Keratinocyte (primary cell): ENCODE measurements around the gene MAP2K4. TPM values are rescaled to one million over a fixed set of nuclear protein-coding genes. Genes with fewer than 3 reads are reported as not detected.

Source experiments
- DNase-seq: peaks from one replicate; pipeline ENCODE4 v3.0.0-alpha.2; 2011; ENCODE audit warnings: low read depth, missing footprints, low spot score
- FAIRE-seq: peaks from 2 replicates; lab custom pipeline; 2011; peaks lifted over from hg19 to GRCh38; lab: Jason Lieb, UNC
- H2AFZ ChIP-seq: 2 replicates; pipeline ENCODE4 v1.6.0; 2012; ENCODE audit warnings: low read length, control low read depth, inconsistent platforms; ENCODE audit not compliant: control insufficient read depth
- H3K27ac ChIP-seq: 2 replicates; pipeline ENCODE4 v1.5.1; 2011; ENCODE audit warnings: low read length; ENCODE audit not compliant: control insufficient read depth, insufficient read depth
- H3K27me3 ChIP-seq: 3 replicates; pipeline ENCODE4 v1.6.0; 2011; ENCODE audit warnings: low read length; ENCODE audit not compliant: control insufficient read depth, insufficient read depth; ENCODE audit errors: extremely low read depth
- H3K36me3 ChIP-seq, 2 experiments: 2 replicates in 1 of 2; 3 replicates in 1 of 2; pipeline ENCODE4 v1.5.1; 2011; ENCODE audit warnings: low read length in 2 of 2, mild to moderate bottlenecking in 1 of 2; ENCODE audit not compliant: control insufficient read depth in 2 of 2, insufficient read depth in 2 of 2; ENCODE audit errors: extremely low read depth in 1 of 2
- H3K4me1 ChIP-seq: 3 replicates; pipeline ENCODE4 v1.5.1; 2011; ENCODE audit warnings: low read length; ENCODE audit not compliant: control insufficient read depth, insufficient read depth; ENCODE audit errors: extremely low read depth
- H3K4me2 ChIP-seq: 3 replicates; pipeline ENCODE4 v1.6.0; 2011; ENCODE audit warnings: low read depth, low read length; ENCODE audit not compliant: control insufficient read depth, insufficient read depth; ENCODE audit errors: extremely low read depth
- H3K4me3 ChIP-seq, 3 experiments: fragments of 200-600 bp in 1 of 3; sonication (generic) in 1 of 3; 2 replicates in 2 of 3; 3 replicates in 1 of 3; pipeline ENCODE4 v1.5.1; 2011 to 2016; ENCODE audit warnings: low read length in 3 of 3, mild to moderate bottlenecking in 3 of 3, control low read depth in 2 of 3, inconsistent platforms in 1 of 3, low read depth in 1 of 3, mixed read lengths in 1 of 3, mixed run types in 1 of 3, moderate library complexity in 1 of 3; ENCODE audit not compliant: control insufficient read depth in 2 of 3, insufficient read depth in 2 of 3; ENCODE audit errors: extremely low read depth in 1 of 3
- H3K79me2 ChIP-seq: 2 replicates; pipeline ENCODE4 v1.6.0; 2012; ENCODE audit warnings: low read length; ENCODE audit not compliant: control insufficient read depth, insufficient read depth
- H3K9ac ChIP-seq: 3 replicates; pipeline ENCODE4 v1.6.0; 2011; ENCODE audit warnings: low read length; ENCODE audit not compliant: control insufficient read depth, insufficient read depth; ENCODE audit errors: extremely low read depth
- H3K9me1 ChIP-seq: 3 replicates; pipeline ENCODE4 v1.6.0; 2011; ENCODE audit warnings: low read length; ENCODE audit not compliant: control insufficient read depth, insufficient read depth; ENCODE audit errors: extremely low read depth
- H3K9me3 ChIP-seq: 2 replicates; pipeline ENCODE4 v1.5.1; 2012; ENCODE audit warnings: low read depth, low read length; ENCODE audit not compliant: control insufficient read depth
- H4K20me1 ChIP-seq: 3 replicates; pipeline ENCODE4 v1.6.0; 2011; ENCODE audit warnings: low read length; ENCODE audit not compliant: control insufficient read depth, insufficient read depth; ENCODE audit errors: extremely low read depth
- EZH2 ChIP-seq: IDR thresholded peaks from one replicate; pipeline ENCODE4 v1.6.1; 2012; ENCODE audit warnings: inconsistent platforms, mild to moderate bottlenecking, low read length, moderate library complexity
- dilution Hi-C: fragments of 300-500 bp; cut with MboI; formaldehyde crosslinking; loops from one replicate; pipeline ENCODE4 v1.7.0; 2020; ENCODE audit warnings: low sequenced_read_pairs; ENCODE audit not compliant: extremely low pct_ligation_motif_present
- polyA plus RNA-seq, 5 experiments: library from polyadenylated mRNA; depleted of rRNA in 3 of 5; stranded (reverse) in 3 of 5; stranded (forward) in 1 of 5; unstranded in 1 of 5; fragments of >200 nt; gene quantifications; 1 replicate in 1 of 5; 2 replicates in 3 of 5; 3 replicates in 1 of 5; pipeline versions ENCODE4 v1.2.1 to v1.2.3, GENCODE V29; 2011 to 2012; ENCODE audit warnings: missing spikeins in 2 of 5, low read depth in 1 of 5, low replicate concordance in 1 of 5
- TF ChIP-seq, protein P1 (sequence below), 3 experiments: IDR thresholded peaks in 1 of 3; conservative IDR thresholded peaks in 1 of 3; optimal IDR thresholded peaks in 1 of 3; 2 replicates in 2 of 3; 3 replicates in 1 of 3; pipeline versions ENCODE3 to v1.5.1; 2011; ENCODE audit warnings: low read length in 3 of 3, mild to moderate bottlenecking in 3 of 3, moderate library complexity in 2 of 3, control low read depth in 1 of 3, inconsistent platforms in 1 of 3; ENCODE audit not compliant: insufficient read depth in 2 of 3; ENCODE audit errors: extremely low read depth in 1 of 3

Gene MAP2K4
- polyA plus RNA-seq, 1 donor (not counting 4 experiments of a cell fraction or from before 2014, with no cell fraction given): 37.3 TPM

DNA sequence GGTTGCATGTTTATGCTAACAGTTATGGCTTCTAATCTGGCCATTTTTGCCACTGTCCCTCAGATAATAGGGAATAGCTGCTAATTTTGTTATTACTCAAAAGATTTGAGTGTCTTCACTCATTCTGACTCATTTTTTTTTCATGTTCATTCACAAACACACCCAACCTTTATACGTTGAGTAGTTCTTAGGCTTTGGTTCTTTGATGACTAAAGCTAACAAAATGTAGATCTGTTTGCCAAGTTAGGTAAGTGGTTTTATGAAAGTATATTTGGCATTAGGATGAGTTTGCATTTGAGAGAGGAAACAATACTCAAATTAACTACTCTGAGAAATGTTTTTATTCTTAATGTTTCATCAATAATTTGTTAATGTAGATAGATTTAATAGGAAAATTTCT lies 3.6 kb downstream of the MAP2K4 start:
- Histone ChIP-seq H4K20me1 (peaks cover 3% of the 10 kb centered on the region), H3K9ac (peak overlapping the region; percentile 68)
- DNase-seq: peak; percentile 78

DNA sequence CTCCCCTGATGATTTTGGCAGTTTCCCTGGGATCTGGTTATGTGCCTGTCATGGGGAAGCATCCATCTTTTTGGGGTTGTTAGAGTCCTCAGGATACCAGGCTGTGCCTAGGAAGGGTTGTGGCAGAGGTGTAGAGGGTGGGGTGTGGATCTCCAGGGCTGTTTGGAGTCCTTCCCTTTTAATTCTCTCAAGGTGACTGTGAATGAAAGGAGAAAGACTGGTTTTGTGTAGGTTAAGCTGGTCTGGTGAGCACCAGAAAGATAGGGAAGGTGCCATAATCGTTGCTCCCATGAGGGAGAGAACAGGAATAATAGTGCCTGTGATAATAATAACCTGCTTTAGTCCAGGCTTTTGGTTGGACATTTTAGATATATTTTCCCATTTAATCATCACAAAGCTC lies 7.0 kb downstream of the MAP2K4 start:
- Histone ChIP-seq H2AFZ (no peak overlapping the region), H3K9me1 (peaks cover 2% of the 10 kb centered on the region), H3K9me3 (no peaks in the 10 kb centered on the region), H3K9ac (no peak overlapping the region), H3K27me3 (no peaks in the 10 kb centered on the region), H3K4me2 (no peak overlapping the region), H3K36me3 (peaks cover 0 to 9% of the 10 kb centered on the region in 2 experiments), H4K20me1 (peaks cover 8% of the 10 kb centered on the region), H3K4me3 (no peak overlapping the region), H3K4me1 (peaks cover 36% of the 10 kb centered on the region), H3K79me2 (peaks cover 94% of the 10 kb centered on the region), H3K27ac (no peak overlapping the region)
- no peak for DNase-seq
- dilution Hi-C loops: no loop called here
- TF ChIP-seq, protein P1, sequence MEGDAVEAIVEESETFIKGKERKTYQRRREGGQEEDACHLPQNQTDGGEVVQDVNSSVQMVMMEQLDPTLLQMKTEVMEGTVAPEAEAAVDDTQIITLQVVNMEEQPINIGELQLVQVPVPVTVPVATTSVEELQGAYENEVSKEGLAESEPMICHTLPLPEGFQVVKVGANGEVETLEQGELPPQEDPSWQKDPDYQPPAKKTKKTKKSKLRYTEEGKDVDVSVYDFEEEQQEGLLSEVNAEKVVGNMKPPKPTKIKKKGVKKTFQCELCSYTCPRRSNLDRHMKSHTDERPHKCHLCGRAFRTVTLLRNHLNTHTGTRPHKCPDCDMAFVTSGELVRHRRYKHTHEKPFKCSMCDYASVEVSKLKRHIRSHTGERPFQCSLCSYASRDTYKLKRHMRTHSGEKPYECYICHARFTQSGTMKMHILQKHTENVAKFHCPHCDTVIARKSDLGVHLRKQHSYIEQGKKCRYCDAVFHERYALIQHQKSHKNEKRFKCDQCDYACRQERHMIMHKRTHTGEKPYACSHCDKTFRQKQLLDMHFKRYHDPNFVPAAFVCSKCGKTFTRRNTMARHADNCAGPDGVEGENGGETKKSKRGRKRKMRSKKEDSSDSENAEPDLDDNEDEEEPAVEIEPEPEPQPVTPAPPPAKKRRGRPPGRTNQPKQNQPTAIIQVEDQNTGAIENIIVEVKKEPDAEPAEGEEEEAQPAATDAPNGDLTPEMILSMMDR (optimal IDR thresholded peaks at IDR 0.05 in 1 of 3, IDR thresholded peaks at IDR 0.05 in 1 of 3, conservative IDR thresholded peaks at IDR 0.05 in 1 of 3; ENCODE audit: extremely low read depth in 1 of 3, insufficient read depth in 2 of 3, low read length in 3 of 3): no peak
- no peak for TF ChIP-seq EZH2
- peak; percentile 5 for FAIRE-seq

More for the DNA sequence above, 3.6 kb downstream of the MAP2K4 start:
- H3K36me3 ChIP-seq: peaks cover 0 to 5% of the 10 kb centered on the region in 2 experiments
- H2AFZ ChIP-seq: no peak overlapping the region
- peak overlapping the region; percentile 84 for H3K27ac ChIP-seq
- no peaks in the 10 kb centered on the region for H3K27me3 ChIP-seq
- peak overlapping the region; percentile 92 for H3K4me2 ChIP-seq
- dilution Hi-C loops: no loop called here
- peaks cover 49% of the 10 kb centered on the region for H3K4me1 ChIP-seq
- H3K9me1 ChIP-seq: peaks cover 2% of the 10 kb centered on the region
- no peak for TF ChIP-seq EZH2
- TF ChIP-seq, protein P1 (optimal IDR thresholded peaks at IDR 0.05 in 1 of 3, IDR thresholded peaks at IDR 0.05 in 1 of 3, conservative IDR thresholded peaks at IDR 0.05 in 1 of 3; ENCODE audit: extremely low read depth in 1 of 3, insufficient read depth in 2 of 3, low read length in 3 of 3): no peak
- FAIRE-seq: peak; percentile 84
- H3K4me3 ChIP-seq: peak overlapping the region in 2 of 3 experiments; percentile 56 to 61
- peaks cover 81% of the 10 kb centered on the region for H3K79me2 ChIP-seq
- H3K9me3 ChIP-seq: no peaks in the 10 kb centered on the region
